ENCODE results near the gene FBLN5.

Gene FBLN5

DNA sequence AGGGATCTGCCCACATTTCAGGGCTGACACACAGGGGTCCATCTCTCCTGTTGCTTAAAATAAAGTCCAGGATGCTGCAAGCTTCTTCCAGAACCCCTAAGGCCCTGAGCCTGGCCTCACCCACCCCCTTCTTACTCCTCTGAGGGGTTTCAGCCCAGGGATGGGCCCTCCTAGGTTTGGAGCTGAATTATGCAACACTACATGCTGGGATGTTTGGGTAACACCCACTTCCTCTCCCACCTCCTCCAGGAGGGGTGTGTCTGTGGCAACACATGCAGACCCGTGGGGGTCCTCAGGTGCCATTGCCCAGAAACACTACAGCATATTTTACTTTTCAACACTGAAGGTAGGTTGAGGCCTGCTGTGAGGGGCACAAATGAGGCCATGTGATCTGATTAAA lies 5.4 kb downstream of the FBLN5 start:
- no peak overlapping the region for H3K4me3 ChIP-seq (ENCODE audit: low read depth, low read length)
- no peak for DNase-seq (ENCODE audit: low read depth)
- TF ChIP-seq POLR2A (IDR thresholded peaks at IDR 0.05; ENCODE audit: extremely low read depth, insufficient read length), result no peak
- no peak for TF ChIP-seq MYC (IDR thresholded peaks at IDR 0.05; ENCODE audit: low read depth, low read length)
- TF ChIP-seq, protein P1, sequence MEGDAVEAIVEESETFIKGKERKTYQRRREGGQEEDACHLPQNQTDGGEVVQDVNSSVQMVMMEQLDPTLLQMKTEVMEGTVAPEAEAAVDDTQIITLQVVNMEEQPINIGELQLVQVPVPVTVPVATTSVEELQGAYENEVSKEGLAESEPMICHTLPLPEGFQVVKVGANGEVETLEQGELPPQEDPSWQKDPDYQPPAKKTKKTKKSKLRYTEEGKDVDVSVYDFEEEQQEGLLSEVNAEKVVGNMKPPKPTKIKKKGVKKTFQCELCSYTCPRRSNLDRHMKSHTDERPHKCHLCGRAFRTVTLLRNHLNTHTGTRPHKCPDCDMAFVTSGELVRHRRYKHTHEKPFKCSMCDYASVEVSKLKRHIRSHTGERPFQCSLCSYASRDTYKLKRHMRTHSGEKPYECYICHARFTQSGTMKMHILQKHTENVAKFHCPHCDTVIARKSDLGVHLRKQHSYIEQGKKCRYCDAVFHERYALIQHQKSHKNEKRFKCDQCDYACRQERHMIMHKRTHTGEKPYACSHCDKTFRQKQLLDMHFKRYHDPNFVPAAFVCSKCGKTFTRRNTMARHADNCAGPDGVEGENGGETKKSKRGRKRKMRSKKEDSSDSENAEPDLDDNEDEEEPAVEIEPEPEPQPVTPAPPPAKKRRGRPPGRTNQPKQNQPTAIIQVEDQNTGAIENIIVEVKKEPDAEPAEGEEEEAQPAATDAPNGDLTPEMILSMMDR (IDR thresholded peaks at IDR 0.05; ENCODE audit: low read depth, low read length), result no peak
- TF ChIP-seq MAX (IDR thresholded peaks at IDR 0.05; ENCODE audit: low read depth, low read length), result no peak

- TF ChIP-seq MYC (IDR thresholded peaks at IDR 0.05; ENCODE audit: low read depth, low read length) (no peak), POLR2A (IDR thresholded peaks at IDR 0.05; ENCODE audit: extremely low read depth, insufficient read length) (no peak), MAX (IDR thresholded peaks at IDR 0.05; ENCODE audit: low read depth, low read length) (no peak)
- TF ChIP-seq, protein P1 (IDR thresholded peaks at IDR 0.05; ENCODE audit: low read depth, low read length), result no peak
- no peak overlapping the region for H3K4me3 ChIP-seq (ENCODE audit: low read depth, low read length)
Measured at GRCh38 chr14:91940209-91940608, 7.3 kb downstream of the FBLN5 start.

GRCh38 chr14:91935586-91935985 lies 11.9 kb downstream of the FBLN5 start:
- DNase-seq (ENCODE audit: low read depth), result no peak
- H3K4me3 ChIP-seq (ENCODE audit: low read depth, low read length), result no peak overlapping the region
- TF ChIP-seq MAX (IDR thresholded peaks at IDR 0.05; ENCODE audit: low read depth, low read length), result no peak
- TF ChIP-seq POLR2A (IDR thresholded peaks at IDR 0.05; ENCODE audit: extremely low read depth, insufficient read length), result no peak
- TF ChIP-seq, protein P1 (IDR thresholded peaks at IDR 0.05; ENCODE audit: low read depth, low read length), result no peak
- no peak for TF ChIP-seq MYC (IDR thresholded peaks at IDR 0.05; ENCODE audit: low read depth, low read length)

More at GRCh38 chr14:91940209-91940608, 7.3 kb downstream of the FBLN5 start:
- DNase-seq (ENCODE audit: low read depth), result no peak

DNA sequence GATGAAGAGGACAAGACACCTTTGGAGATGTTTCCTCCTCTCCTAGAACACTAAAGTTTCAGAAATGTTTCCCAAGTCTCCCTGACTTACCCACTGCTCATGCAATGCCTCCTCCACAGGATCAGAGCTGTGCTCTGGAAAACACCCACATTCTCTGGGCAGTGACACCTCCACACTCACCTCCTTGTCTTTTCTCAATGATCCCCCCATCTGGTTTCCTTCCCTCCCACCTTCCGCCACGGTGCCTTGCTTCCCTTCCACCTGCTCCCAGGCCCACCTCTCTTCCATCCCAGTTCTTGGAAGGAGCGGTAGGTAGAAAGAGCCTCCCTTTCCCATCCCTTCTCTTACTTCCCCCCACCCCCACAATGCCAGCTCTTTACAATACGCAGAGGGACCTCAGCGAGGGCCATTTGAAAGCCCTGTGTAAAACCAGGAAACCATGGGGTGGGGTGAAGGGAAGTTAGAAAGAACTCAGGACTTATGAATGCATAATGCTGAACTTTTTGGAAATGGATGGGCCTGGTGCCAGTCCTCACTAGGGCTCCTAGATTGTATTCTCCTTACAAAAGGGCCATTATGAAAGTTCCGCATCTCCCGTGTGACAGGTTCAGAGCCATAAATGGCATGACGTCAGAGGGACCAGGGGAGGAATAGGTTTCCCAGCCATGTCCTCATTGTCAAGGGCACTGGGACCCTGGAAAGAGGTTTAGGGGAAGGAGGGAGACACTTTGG lies 12.8 kb downstream of the FBLN5 start:
- DNase-seq (ENCODE audit: low read depth), result no peak
- no peak for TF ChIP-seq MAX (IDR thresholded peaks at IDR 0.05; ENCODE audit: low read depth, low read length)
- TF ChIP-seq MYC (IDR thresholded peaks at IDR 0.05; ENCODE audit: low read depth, low read length), result no peak
- TF ChIP-seq, protein P1 (IDR thresholded peaks at IDR 0.05; ENCODE audit: low read depth, low read length), result no peak
- no peak for TF ChIP-seq POLR2A (IDR thresholded peaks at IDR 0.05; ENCODE audit: extremely low read depth, insufficient read length)
- no peak overlapping the region for H3K4me3 ChIP-seq (ENCODE audit: low read depth, low read length)

DNA sequence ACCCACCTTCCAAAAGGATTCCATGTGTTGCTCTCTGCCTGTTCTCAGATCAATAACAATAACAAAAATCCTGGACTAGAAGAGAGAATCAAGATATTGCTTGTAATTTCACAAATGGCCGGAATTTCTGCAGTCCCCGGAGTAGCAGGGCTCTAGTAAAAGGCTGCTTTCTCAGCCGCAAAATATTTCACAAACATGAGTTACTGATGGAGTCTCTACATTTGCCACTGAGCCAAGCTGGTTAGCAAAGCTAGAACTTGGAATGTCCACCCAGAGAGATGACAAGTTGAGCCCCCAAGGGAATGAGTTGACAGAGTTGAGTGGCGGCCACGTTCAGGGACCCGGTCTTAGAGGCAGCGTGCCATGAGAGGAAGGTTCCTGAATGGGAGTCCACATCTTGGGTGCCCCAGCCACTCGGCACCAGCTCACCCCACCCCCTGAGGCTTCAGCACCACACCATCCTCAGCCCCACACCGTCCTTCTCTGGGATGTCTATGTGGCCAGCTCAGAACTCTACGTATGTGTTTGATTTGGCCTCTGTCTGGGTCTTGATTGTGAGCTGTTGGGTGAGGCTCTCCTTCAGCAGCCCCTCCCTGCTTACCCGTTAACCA lies 15.9 kb downstream of the FBLN5 start:
- no peak for DNase-seq (ENCODE audit: low read depth)
- no peak overlapping the region for H3K4me3 ChIP-seq (ENCODE audit: low read depth, low read length)
- TF ChIP-seq MYC (IDR thresholded peaks at IDR 0.05; ENCODE audit: low read depth, low read length) (no peak), MAX (IDR thresholded peaks at IDR 0.05; ENCODE audit: low read depth, low read length) (no peak), POLR2A (IDR thresholded peaks at IDR 0.05; ENCODE audit: extremely low read depth, insufficient read length) (no peak)
- TF ChIP-seq, protein P1 (IDR thresholded peaks at IDR 0.05; ENCODE audit: low read depth, low read length), result no peak
